ENCODE measurements around the gene PIK3CD.

The PIK3CD gene

DNA sequence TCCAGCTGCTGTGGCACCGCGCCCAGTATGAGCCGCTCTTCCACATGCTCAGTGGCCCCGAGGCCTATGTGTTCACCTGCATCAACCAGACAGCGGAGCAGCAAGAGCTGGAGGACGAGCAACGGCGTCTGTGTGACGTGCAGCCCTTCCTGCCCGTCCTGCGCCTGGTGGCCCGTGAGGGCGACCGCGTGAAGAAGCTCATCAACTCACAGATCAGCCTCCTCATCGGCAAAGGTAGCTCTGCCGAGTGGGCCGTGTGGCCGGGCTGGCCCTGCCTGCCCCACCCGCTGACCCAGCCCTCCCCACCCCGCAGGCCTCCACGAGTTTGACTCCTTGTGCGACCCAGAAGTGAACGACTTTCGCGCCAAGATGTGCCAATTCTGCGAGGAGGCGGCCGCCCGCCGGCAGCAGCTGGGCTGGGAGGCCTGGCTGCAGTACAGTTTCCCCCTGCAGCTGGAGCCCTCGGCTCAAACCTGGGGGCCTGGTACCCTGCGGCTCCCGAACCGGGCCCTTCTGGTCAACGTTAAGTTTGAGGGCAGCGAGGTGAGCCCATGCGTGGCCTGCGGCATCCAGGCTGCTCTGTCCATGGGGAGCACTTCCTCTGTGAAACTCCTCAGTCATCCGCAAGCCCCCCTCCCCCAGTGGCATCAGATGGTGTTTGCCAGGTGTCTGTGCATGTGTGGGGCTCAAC, 64.2 kb downstream of the PIK3CD start:
- H3K9me2 ChIP-seq (ENCODE audit: low read depth, low read length), result no peaks in the 10 kb centered on the region
- no peaks in the 10 kb centered on the region for H3K79me2 ChIP-seq (ENCODE audit: insufficient read depth, low read length)

GRCh38 chr1:9716404-9717192, 65.1 kb downstream of the PIK3CD start:
- H2AFZ ChIP-seq (ENCODE audit: low read length), result no peak overlapping the region
- peaks cover 3% of the 10 kb centered on the region; the same call in 1 of the 2 replicates for H3F3A ChIP-seq (ENCODE audit: insufficient read depth, low read length)
- H3K4me1 ChIP-seq (ENCODE audit: insufficient read depth, low read length, severe bottlenecking), result peaks cover 60% of the 10 kb centered on the region
- TF ChIP-seq EZH2 (IDR thresholded peaks at IDR 0.05; ENCODE audit: borderline replicate concordance, low read length) (no peak), CTCF (IDR thresholded peaks at IDR 0.05; ENCODE audit: low read length) (no peak)
- H3K9me2 ChIP-seq (ENCODE audit: low read depth, low read length), result no peaks in the 10 kb centered on the region
- H4K20me1 ChIP-seq (ENCODE audit: insufficient read depth, low read length), result no peaks in the 10 kb centered on the region
- H3K9me3 ChIP-seq (ENCODE audit: low read length), result no peaks in the 10 kb centered on the region
- H3K36me3 ChIP-seq (ENCODE audit: insufficient read depth, low read length), result peaks cover 40% of the 10 kb centered on the region; the same call in 1 of the 2 replicates
- H3K27me3 ChIP-seq (ENCODE audit: insufficient read depth, low read length), result no peaks in the 10 kb centered on the region
- H3K4me2 ChIP-seq (ENCODE audit: low read length), result peak overlapping the region; percentile 67
- peak overlapping the region; percentile 89 for H3K27ac ChIP-seq (ENCODE audit: low read depth, low read length, poor library complexity, severe bottlenecking)
- H3K79me2 ChIP-seq (ENCODE audit: insufficient read depth, low read length), result no peaks in the 10 kb centered on the region
- H3K9ac ChIP-seq (ENCODE audit: low read length), result peak overlapping the region; percentile 66
- peak overlapping the region; percentile 57 for H3K4me3 ChIP-seq (ENCODE audit: low read depth, low read length, poor library complexity, severe bottlenecking)

More for the DNA sequence above, 64.2 kb downstream of the PIK3CD start:
- TF ChIP-seq CTCF (IDR thresholded peaks at IDR 0.05; ENCODE audit: low read length) (no peak), EZH2 (IDR thresholded peaks at IDR 0.05; ENCODE audit: borderline replicate concordance, low read length) (no peak)
- H3K9me3 ChIP-seq (ENCODE audit: low read length), result no peaks in the 10 kb centered on the region
- no peak overlapping the region for H2AFZ ChIP-seq (ENCODE audit: low read length)
- peaks cover 51% of the 10 kb centered on the region for H3K4me1 ChIP-seq (ENCODE audit: insufficient read depth, low read length, severe bottlenecking)
- peaks cover 3% of the 10 kb centered on the region; the same call in 1 of the 2 replicates for H3F3A ChIP-seq (ENCODE audit: insufficient read depth, low read length)
- peaks cover 48% of the 10 kb centered on the region; the same call in 1 of the 2 replicates for H3K36me3 ChIP-seq (ENCODE audit: insufficient read depth, low read length)
- no peaks in the 10 kb centered on the region for H3K27me3 ChIP-seq (ENCODE audit: insufficient read depth, low read length)
- no peak overlapping the region for H3K27ac ChIP-seq (ENCODE audit: low read depth, low read length, poor library complexity, severe bottlenecking)
- no peak overlapping the region for H3K9ac ChIP-seq (ENCODE audit: low read length)
- no peak overlapping the region for H3K4me3 ChIP-seq (ENCODE audit: low read depth, low read length, poor library complexity, severe bottlenecking)
- H4K20me1 ChIP-seq (ENCODE audit: insufficient read depth, low read length), result no peaks in the 10 kb centered on the region
- H3K4me2 ChIP-seq (ENCODE audit: low read length), result no peak overlapping the region

- Histone ChIP-seq H3K36me3 (ENCODE audit: insufficient read depth, low read length) (peaks cover 40% of the 10 kb centered on the region), H3F3A (ENCODE audit: insufficient read depth, low read length) (peaks cover 3% of the 10 kb centered on the region; the same call in 1 of the 2 replicates), H2AFZ (ENCODE audit: low read length) (no peak overlapping the region), H3K9me2 (ENCODE audit: low read depth, low read length) (no peaks in the 10 kb centered on the region), H3K4me3 (ENCODE audit: low read depth, low read length, poor library complexity, severe bottlenecking) (peak overlapping the region; percentile 57), H3K4me2 (ENCODE audit: low read length) (peak overlapping the region; percentile 67), H3K9ac (ENCODE audit: low read length) (peak overlapping the region; percentile 66), H3K9me3 (ENCODE audit: low read length) (no peaks in the 10 kb centered on the region), H3K27ac (ENCODE audit: low read depth, low read length, poor library complexity, severe bottlenecking) (peak overlapping the region; percentile 89), H4K20me1 (ENCODE audit: insufficient read depth, low read length) (no peaks in the 10 kb centered on the region), H3K27me3 (ENCODE audit: insufficient read depth, low read length) (no peaks in the 10 kb centered on the region), H3K79me2 (ENCODE audit: insufficient read depth, low read length) (no peaks in the 10 kb centered on the region), H3K4me1 (ENCODE audit: insufficient read depth, low read length, severe bottlenecking) (peaks cover 62% of the 10 kb centered on the region)
- TF ChIP-seq CTCF (IDR thresholded peaks at IDR 0.05; ENCODE audit: low read length) (no peak), EZH2 (IDR thresholded peaks at IDR 0.05; ENCODE audit: borderline replicate concordance, low read length) (no peak)
Observed at GRCh38 chr1:9717193-9718005, 65.9 kb downstream of the PIK3CD start.

Data from OCI-LY1 (cell line).